Heart left ventricle (tissue), 13 donors: ENCODE results near the gene YPEL2.

ENCODE experiments used
- POLR2A ChIP-seq, 2 donors: fragments of 450-650 bp; IDR thresholded peaks; one replicate each; pipeline ENCODE4 v1.6.1; 2017; ENCODE audit warnings: antibody characterized with exemption in 2 of 2, mild to moderate bottlenecking in 2 of 2, moderate library complexity in 2 of 2
- TF ChIP-seq, protein P1 (sequence below), 12 donors: fragments of 200-600 bp; sonication (generic) in 4 of 12; IDR thresholded peaks; one replicate each; pipeline versions ENCODE4 v1.5.0 to v1.8.0; 2018 to 2022; ENCODE audit warnings: antibody characterized with exemption in 12 of 12, mild to moderate bottlenecking in 5 of 12
- donor health status: ischemic (EF 13 %, LVEDD 7.1; RV severe dilation, severe dysfunction).
- donor health status: DM: no; HTN: yes; CAD: no.
- donor health status: DM: no; HTN: no; CAD: no.
- donor health status: ischemic (EF 25% LVEDD 6.9; RV normal size, moderate dysfunction).
- donor health status: ischemic (EF 25% LVEDD 5.7; RV mildly dilated, moderate dysfunction).
- donor health status: ischemic (EF 35%, LVEDD 5.7; RV mildly dilated, moderate dysfunction).
- donor health status: nonischemic (EF 11% LVEDD 7.7; RV severe dilation, severe dysfunction).
- donor health status: DM: yes; HTN: yes; CAD: no.
- donor health status: PGD.
- donor health status: ischemic (EF 29% LVEDD 5.4; RV normal size, mild dysfunction).
- donor health status: nonischemic (EF 23%, LVEDD 6.1; RV moderate dilation, normal function).

DNA sequence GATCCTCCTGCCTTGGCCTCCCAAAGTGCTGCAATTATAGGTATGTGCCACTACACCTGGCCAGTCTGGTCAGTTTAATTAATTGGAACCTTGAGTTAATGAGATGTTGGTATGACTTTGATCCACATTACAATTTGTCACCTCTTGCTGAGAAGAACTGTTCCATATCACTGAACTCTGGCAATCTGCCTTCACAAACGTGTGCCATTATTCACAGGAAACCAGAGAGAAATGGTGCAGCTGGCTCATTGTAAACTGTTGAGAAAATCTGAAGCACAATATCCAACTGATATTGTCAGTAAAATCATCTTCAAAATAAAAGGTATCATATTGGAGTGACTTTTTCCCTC lies 39.3 kb upstream of the YPEL2 start:
- TF ChIP-seq, protein P1, sequence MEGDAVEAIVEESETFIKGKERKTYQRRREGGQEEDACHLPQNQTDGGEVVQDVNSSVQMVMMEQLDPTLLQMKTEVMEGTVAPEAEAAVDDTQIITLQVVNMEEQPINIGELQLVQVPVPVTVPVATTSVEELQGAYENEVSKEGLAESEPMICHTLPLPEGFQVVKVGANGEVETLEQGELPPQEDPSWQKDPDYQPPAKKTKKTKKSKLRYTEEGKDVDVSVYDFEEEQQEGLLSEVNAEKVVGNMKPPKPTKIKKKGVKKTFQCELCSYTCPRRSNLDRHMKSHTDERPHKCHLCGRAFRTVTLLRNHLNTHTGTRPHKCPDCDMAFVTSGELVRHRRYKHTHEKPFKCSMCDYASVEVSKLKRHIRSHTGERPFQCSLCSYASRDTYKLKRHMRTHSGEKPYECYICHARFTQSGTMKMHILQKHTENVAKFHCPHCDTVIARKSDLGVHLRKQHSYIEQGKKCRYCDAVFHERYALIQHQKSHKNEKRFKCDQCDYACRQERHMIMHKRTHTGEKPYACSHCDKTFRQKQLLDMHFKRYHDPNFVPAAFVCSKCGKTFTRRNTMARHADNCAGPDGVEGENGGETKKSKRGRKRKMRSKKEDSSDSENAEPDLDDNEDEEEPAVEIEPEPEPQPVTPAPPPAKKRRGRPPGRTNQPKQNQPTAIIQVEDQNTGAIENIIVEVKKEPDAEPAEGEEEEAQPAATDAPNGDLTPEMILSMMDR (IDR thresholded peaks at IDR 0.05), result no peak
- no peak for TF ChIP-seq POLR2A (IDR thresholded peaks at IDR 0.05)
